HG03354 (cell line): ENCODE results near the gene CA7.

Experiments
- ATAC-seq: cut with Tn5 transposase; IDR thresholded peaks from one replicate; pipeline ENCODE4 v1.9.1; 2021; ENCODE audit warnings: mild to moderate bottlenecking; ENCODE audit not compliant: unreplicated experiment, poor library complexity, severe bottlenecking

Gene CA7

DNA sequence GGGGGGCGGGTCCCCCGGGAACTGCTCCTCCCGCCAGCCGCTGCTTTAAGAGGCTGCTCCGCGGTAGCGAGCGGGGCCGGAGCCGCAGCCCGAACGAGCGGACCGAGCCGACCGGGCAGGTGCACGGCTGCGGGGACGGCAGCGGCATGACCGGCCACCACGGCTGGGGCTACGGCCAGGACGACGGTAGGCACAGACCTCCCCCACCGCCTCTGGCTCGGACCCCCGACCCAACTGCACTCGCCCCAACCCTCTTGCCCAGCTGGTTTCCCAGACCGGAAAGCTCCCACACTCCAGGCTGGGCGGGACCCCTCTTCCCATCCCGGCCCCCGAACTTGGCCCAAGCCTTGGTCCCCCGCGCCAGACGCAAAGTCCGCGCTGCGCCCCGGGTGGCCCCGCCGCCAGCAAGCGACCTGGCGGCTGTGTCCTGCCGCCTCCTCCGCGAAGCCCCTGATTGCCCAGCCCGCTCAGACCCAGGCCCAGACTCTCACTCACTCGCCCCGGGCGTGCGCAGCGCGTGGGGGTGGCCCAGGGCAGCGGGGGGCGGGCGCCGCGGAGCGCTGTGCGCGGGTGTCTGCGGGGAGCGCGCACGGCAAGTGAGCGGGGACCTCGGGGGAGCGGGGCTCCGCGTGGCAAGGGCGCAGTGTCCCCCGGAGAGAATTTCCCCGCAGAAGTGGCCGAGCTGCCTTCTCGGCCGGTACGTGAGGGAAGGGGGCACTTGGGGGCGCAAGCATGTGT is at the start of gene CA7:
Gene CA7, plus strand, starts transcription at position 73 of the 738 bp plus-strand sequence. Its CDS starts 74 bp downstream, at position 147.
- no peak for ATAC-seq

DNA sequence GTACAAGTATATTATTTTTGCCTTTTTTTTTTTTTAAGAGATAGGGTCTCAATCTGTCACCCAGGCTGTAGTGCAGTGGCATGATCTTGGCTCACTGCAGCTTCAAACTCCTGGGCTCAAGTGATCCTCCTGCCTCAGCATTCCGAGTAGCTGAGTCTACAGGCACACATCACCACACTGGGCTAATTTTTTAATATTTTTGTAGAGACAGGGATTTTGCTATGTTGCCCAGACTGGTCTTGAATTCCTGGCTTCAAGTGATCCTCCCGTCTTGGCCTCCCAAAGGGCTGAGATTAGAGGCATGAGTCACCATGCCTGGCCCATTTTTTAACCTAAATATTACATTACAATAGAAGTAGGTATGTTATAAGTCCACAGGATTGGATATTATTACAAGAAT is 46.1 kb upstream of the CA7 start:
- no peak for ATAC-seq

DNA sequence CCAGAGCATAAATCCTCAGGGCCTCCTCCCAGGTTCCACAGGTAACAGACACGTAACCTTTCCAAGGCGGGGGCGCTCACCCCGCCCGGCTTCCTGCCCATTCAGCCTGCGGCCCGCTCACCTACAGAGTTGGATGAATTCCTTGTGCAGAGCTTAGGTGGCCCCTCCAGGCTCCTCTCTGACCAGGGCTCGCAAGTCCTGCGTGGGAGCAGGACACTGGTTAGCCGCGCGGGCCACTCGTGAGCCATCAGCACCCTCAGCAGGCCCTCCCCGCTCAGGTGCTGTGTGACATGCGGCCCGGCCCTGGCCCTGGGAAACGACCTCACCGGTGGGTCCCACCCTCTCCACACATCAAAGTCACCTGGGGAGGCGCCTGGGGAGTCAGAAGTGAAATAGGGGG is 43.4 kb upstream of the CA7 start:
- no peak for ATAC-seq

DNA sequence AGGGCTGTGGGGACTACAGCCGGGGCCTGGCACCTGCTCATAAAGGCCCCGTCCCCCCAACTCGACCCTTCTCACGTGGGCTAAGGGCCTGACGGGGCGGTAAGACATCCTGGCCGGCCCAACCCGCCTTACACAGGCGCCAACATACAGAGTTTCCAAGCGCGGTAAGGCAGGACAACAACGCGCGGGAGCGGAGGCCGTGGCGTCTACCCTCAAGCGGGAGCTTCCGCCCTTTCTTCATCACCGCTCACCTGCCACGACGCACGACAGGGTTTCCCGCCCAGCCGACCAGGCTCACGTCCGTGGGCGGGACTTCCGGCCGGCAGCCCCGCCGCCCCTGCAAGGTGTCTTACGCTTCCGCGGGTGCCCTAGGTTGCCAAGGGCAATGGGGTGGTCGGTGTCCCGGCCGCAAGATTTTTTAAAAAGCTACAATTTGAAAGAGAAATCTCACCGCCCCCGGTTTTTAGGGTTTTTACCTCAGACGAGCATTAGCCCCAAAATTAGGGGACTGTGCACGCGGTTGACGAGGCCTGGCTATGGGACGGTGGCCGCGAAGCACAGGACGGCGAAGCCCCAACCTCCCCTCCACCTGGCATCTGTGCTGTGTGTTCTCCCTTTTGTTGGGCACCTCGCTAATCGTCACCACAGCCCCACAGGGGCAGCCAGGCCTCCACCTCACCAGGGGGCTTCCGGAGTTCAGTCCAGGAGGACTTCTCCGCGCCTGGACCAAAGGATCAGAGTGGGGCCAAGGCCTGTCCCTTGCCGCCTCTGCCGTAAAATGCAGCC is 42.7 kb upstream of the CA7 start, which contains the start of gene TERB1:
Gene TERB1, minus strand, starts transcription at position 265 of the 786 bp plus-strand sequence. CDS start 4,786 bp downstream, outside the sequence.
- ATAC-seq: no peak

DNA sequence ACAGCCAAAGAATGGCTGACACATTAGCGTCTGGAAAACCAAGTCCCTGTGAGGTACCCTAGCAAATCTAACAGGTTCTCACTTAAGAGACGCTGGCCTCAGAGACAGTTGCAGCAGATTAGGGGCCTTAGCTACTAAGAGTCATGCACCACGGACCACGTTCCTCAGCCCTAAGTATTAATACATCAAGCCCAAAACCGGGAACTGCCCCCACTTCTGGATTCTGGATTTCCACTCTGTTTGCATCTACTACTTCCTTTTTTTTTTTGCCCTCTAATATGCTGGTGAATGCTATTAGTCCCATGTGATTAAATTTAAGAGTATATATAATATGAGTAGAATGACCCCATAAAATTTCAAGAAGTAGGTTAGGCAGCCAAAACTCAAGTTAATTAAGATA is 42.1 kb upstream of the CA7 start:
- no peak for ATAC-seq

DNA sequence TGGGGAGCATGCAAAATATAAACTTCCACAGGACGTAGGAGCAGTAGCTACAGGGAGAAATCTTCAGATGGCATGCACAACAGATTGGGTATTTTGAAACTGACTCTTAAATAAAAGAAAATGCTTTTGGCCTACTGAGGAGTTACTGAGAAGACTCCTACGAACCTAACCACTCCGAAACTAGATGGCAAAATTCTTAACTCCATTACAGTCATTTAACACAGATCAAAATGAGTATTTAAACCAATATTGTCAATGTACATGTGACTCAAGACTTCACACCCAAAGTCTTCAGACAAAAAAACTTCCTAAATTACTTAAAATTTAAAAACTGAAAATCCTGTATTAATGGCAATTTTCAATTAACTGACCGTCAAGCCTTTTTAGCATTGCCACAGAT is 34.4 kb upstream of the CA7 start:
- ATAC-seq: no peak

GRCh38 chr16:66810391-66810790 is 33.8 kb upstream of the CA7 start:
- ATAC-seq: no peak

- no peak for ATAC-seq
Measured at GRCh38 chr16:66811043-66811442, 33.2 kb upstream of the CA7 start.

DNA sequence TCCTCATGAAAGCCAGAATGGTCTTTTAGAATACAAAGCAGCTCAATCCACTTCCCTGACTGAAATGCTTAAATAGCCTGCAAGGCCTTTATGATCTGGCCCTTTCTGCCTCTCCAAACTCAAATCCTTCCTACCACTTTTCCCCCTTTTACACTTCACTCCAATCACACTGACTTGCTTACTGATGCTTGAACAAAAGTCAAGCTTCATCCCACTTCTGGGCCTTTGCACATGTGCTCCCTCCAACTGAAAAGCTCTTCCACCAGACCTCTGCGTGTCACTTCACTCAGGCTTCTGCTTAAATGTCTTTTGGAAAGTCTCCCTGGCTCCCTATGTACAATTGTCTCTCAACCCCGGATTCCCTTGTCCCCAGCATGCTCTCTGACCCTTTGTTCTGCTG is 29.5 kb upstream of the CA7 start:
- no peak for ATAC-seq

DNA sequence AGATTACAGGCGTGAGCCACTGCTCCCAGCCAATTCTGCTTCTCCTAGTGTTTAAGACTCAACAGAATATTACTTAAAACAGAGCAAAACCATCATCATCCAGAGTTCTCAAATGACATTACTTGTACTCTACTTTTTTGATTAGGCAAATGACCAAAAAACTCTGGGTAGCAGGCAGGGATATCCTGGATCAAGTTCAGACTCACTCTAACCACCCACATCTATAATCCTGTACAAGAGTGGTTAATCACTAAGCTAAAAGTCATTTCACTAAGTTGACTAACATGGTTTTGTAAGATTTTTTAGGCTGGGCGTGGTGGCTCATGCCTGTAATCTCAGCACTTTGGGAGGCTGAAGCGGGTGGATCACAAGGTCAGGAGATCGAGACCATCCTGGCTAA is 20.2 kb upstream of the CA7 start:
- no peak for ATAC-seq

DNA sequence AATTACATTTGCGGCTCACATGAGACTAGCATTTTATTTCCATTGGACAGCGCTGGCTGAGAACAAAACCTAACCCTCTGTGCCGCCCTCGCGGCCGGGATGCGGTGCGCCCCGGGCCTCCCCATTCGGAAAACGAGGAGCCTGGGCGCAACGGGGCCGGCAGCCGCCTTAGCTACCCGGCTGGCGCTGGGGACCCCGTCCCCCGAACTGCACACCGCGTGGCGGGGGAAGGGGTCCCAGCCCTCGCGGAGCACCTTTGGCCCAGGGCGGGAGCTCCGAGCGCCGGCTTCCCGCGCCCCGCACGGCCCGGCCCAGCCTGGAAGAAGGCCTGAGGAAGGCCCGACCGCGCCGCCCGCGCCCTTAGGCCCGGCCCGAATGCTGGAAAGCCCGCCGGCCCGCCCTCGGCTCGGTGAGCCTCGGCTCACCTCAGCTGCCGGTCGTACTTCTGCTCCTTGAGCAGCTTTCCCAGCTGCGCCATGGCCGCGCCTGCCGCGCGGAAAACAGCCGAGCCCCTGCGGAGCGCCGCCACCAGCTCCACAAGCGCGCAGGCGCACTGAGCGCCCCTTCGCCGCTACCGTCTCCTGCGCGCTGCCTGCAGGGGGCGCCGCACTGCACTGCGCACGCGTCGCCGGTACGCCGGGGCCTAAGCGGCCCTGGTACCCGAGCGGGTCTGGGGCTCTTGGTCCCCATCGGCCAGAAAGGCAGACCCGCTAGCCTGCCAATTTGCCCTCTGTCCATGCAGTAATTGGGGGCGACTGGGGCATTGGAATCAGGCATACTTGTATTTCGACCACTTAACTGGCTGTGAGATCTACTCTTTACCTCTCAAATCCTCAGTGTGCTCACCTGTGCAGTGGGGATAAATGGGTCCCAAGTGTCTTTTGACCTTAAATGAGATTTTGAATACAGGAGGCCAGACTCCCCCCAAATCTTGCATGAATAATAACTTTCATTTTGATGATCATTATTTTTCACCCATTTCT is 13.5 kb upstream of the CA7 start, which contains the start of gene NAE1:
Gene NAE1, minus strand, starts transcription at position 555 of the 983 bp plus-strand sequence. Its CDS starts 77 bp downstream, at position 478.
- ATAC-seq: peak; percentile 92

DNA sequence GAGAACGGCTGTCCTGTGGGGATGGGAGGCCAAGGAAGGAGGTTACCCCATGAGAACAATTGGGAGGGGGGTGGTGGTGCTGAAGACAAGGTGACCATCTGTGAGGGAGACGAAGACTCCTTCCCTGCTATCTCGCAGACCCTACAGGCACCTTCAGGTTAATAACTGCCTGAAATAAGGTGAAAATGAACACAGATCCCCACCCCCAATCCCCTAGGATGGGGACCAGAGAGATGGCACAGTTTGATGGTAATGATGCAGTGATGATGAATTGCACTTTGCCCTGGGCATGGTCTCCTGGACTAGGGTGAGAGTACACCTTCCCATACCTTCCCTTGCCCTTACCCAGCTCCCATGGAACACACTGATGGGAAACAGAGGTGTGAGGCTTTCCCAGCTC is 12.0 kb upstream of the CA7 start:
- no peak for ATAC-seq

DNA sequence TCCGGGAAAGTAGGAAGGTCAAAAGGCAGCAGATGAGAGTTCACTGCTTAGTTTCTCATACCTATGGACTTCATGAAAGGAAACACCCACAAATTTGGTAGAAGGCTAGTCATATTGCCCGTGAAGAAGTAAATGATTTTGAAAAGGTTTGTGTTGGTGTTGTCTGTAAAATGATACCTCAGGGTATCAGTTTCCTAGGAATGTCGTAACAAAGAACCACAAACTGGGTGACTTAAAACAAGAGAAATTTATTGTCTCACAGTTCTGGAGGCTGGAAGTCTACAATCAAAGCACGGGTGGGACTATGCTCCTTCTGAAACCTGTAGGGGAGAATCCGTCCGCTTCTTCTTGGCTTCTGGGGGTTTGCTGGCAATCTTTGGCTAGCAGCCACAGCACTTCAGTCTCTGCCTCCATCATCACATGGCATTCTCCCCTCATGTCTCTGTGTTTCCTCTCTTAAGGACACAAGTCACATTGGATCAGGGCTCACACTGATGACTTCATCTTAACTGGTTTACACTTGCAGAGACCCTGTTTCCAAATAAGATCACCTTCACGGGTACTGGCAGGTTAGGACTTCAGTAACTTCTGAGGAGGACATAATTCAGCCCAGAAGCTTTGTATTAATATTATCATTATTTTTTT is 11.4 kb upstream of the CA7 start:
- no peak for ATAC-seq

GRCh38 chr16:66834746-66835145 is 9.5 kb upstream of the CA7 start:
- ATAC-seq: no peak

DNA sequence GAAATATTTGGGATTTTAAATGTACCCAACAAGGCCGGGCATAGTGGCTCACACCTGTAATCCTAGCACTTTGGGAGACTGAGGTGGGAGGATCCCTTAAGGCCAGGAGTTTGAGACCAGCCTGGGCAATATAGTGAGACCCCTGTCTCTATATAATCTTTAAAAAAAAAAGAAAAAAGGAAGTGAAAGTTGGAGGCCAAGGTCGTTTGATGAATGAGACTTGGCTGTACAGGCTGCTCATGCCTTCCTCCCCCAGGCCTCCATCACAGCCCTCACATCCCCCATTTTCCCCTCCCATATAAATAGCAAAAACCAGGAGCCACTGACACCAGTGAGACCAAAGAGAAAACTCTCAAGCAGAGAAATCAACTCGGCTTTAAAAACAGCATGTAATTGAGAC is 3.3 kb upstream of the CA7 start:
- ATAC-seq: no peak

- no peak for ATAC-seq
Measured at GRCh38 chr16:66841366-66841765, 2.8 kb upstream of the CA7 start.

DNA sequence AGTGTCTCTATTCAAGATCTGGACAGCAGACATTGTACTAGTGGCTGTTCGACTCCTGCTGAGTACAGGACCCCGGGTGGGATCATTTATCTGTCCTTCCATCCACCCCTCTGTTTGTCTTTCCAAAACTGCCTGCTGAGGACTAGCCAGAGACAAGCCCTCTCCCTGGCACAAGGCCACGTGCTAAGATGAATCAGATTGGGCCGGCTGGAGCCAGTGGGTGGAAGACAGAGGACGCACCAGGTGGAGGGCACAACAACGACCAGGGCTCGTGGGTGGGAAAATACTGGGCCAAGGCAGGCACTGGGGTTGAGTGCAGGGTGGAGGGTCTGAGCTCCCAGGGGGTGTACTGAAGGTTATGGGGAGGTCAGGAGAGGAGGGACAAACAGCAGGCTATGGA is 1.4 kb upstream of the CA7 start:
- no peak for ATAC-seq

- ATAC-seq: no peak
Measured at GRCh38 chr16:66843191-66843590, 1.0 kb upstream of the CA7 start.

DNA sequence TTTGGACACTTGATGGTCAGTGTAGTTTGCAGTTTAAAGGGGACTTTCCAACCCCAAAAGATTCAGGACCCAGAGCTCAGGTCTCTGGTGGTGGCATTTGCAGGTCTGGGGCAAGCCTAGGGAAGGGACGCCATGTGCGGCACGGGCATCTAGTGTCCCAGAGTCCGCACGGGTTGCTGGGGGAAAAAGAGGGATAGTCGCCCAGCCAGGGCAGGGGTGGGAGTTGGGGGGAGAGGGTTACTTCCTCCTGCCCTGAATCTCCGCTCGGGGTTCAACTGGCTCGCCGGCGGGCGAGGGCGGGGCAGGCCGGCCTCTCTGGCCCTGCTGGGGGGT is 239 bp upstream of the CA7 start:
- no peak for ATAC-seq

DNA sequence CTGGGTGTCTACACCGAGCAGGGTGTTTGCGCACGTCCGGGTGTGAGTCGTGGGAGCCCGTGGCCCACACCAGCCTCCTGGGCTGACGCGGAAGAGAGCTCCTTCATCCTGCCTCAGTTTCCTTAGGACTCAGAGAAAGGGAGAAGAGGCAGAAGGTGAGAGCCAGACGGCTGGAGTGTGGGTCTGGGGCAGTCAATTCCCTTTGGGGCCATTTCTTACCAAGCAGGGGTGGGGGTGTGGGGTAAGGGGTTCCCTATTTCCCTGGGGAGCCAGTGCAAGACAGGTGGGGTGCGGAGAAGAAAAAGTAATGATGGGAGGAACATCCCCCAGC is 831 bp downstream of the CA7 start:
- ATAC-seq: no peak
